Suprapubic skin (tissue), 4 donors: Measurements from ENCODE around the gene RGS6. TPM values are rescaled to one million over a fixed set of nuclear protein-coding genes. Genes with fewer than 3 reads are reported as not detected.

Experiments
- DNase-seq, 2 donors: peaks; one replicate each; pipeline ENCODE4 v3.0.0-alpha.2; 2019; ENCODE audit warnings: low spot score in 2 of 2
- H3K27ac ChIP-seq: fragments of 200-600 bp; sonication (generic); one replicate; pipeline ENCODE4 v1.5.1; 2019
- H3K27me3 ChIP-seq: fragments of 200-600 bp; sonication (generic); one replicate; pipeline ENCODE4 v1.5.1; 2019
- H3K36me3 ChIP-seq: fragments of 200-600 bp; sonication (generic); one replicate; pipeline ENCODE4 v1.5.1; 2019
- H3K4me1 ChIP-seq: fragments of 200-600 bp; sonication (generic); one replicate; pipeline ENCODE4 v1.5.1; 2019
- H3K4me3 ChIP-seq: fragments of 200-600 bp; sonication (generic); one replicate; pipeline ENCODE4 v1.5.1; 2019; ENCODE audit warnings: mild to moderate bottlenecking
- H3K9me3 ChIP-seq: fragments of 200-600 bp; sonication (generic); one replicate; pipeline ENCODE4 v1.5.1; 2019
- EP300 ChIP-seq: sonication (generic); formaldehyde crosslinking; IDR thresholded peaks from one replicate; pipeline ENCODE4 v1.6.1; 2017; ENCODE audit warnings: antibody characterized with exemption
- POLR2A ChIP-seq, 2 donors: fragments of 450-650 bp; IDR thresholded peaks; one replicate each; pipeline ENCODE4 v1.6.1; 2017; ENCODE audit warnings: antibody characterized with exemption in 2 of 2, mild to moderate bottlenecking in 2 of 2, moderate library complexity in 2 of 2
- POLR2AphosphoS5 ChIP-seq, 3 donors: sonication (generic); formaldehyde crosslinking; IDR thresholded peaks; one replicate each; pipeline ENCODE4 v1.6.1; 2017; ENCODE audit warnings: antibody characterized with exemption in 3 of 3
- WGBS: methylation state at CpG from one replicate; pipeline ENCODE4 v1.1.5; 2018; 5-methylcytosine and 5-hydroxymethylcytosine counted together
- total RNA-seq, 4 donors: library from RNA; depleted of rRNA; stranded (reverse); fragments of >200 nt; gene quantifications; one replicate each; pipeline ENCODE4 v1.1.0, GENCODE V29; 2016
- TF ChIP-seq, protein P1 (sequence below), 2 donors: fragments of 200-600 bp in 1 of 2; fragments of 450-650 bp in 1 of 2; sonication (generic) in 1 of 2; IDR thresholded peaks; one replicate each; pipeline ENCODE4 v1.5.1; 2016 to 2019; ENCODE audit warnings: antibody characterized with exemption in 2 of 2, mild to moderate bottlenecking in 1 of 2, moderate library complexity in 1 of 2

The RGS6 gene
- total RNA-seq, 4 donors from 2014 or later = 0.08 to 4.4 (median 1.0) TPM

DNA sequence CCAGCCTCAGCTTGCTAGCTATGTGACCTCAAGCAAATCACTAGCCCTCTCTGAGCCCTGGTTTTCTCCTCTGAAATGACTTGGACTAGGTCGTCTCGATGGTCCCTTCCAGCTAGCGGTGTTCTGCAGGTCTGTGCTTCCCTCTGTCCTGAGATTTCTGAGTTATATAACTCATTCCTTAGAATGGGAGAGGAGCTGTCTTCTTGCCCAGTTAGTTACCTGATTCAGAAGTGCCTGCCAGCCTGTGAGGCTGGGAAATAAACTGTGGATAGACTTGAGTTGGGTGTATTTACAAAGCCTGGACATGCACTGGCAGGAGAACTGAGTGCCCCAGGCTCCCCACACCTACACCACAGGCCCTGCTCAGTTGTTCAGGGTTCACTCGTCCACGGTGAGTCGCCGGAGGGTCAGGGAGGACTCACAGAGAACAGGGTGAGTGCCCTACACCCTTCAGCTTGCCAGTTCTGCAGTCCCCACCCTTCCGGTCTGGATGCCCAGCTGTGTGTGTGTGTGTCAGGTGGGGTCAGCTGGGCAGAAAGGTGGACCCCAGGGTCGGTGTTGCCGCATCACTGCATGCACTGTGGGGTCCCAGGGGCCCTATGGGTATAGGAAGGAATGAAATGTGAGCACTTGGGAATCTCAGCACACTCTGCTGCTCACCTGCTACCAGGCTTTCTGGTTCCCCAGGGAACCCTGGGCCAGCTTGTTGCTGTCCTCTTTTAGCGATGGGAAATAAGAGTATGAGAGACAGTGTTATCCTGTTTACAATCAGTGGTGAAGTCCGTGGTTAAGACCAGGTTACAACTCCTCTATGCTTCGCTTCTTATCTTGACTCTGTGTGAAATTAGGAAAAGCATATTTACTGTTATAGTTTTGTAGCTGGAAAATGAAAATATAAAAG is 613.4 kb downstream of the RGS6 start:
- no peaks in the 10 kb centered on the region for H3K36me3 ChIP-seq
- peaks cover 12% of the 10 kb centered on the region for H3K4me1 ChIP-seq
- TF ChIP-seq POLR2A (IDR thresholded peaks at IDR 0.05) (no peak), EP300 (no peak), POLR2AphosphoS5 (IDR thresholded peaks at IDR 0.05) (no peak)
- TF ChIP-seq, protein P1, sequence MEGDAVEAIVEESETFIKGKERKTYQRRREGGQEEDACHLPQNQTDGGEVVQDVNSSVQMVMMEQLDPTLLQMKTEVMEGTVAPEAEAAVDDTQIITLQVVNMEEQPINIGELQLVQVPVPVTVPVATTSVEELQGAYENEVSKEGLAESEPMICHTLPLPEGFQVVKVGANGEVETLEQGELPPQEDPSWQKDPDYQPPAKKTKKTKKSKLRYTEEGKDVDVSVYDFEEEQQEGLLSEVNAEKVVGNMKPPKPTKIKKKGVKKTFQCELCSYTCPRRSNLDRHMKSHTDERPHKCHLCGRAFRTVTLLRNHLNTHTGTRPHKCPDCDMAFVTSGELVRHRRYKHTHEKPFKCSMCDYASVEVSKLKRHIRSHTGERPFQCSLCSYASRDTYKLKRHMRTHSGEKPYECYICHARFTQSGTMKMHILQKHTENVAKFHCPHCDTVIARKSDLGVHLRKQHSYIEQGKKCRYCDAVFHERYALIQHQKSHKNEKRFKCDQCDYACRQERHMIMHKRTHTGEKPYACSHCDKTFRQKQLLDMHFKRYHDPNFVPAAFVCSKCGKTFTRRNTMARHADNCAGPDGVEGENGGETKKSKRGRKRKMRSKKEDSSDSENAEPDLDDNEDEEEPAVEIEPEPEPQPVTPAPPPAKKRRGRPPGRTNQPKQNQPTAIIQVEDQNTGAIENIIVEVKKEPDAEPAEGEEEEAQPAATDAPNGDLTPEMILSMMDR (IDR thresholded peaks at IDR 0.05) = no peak
- H3K27ac ChIP-seq = no peak overlapping the region
- WGBS = 45% methylated on average over 9 of the region's 13 CpGs
- no peaks in the 10 kb centered on the region for H3K9me3 ChIP-seq
- H3K27me3 ChIP-seq = peaks cover 6% of the 10 kb centered on the region
- DNase-seq = no peak
- no peak overlapping the region for H3K4me3 ChIP-seq

DNA sequence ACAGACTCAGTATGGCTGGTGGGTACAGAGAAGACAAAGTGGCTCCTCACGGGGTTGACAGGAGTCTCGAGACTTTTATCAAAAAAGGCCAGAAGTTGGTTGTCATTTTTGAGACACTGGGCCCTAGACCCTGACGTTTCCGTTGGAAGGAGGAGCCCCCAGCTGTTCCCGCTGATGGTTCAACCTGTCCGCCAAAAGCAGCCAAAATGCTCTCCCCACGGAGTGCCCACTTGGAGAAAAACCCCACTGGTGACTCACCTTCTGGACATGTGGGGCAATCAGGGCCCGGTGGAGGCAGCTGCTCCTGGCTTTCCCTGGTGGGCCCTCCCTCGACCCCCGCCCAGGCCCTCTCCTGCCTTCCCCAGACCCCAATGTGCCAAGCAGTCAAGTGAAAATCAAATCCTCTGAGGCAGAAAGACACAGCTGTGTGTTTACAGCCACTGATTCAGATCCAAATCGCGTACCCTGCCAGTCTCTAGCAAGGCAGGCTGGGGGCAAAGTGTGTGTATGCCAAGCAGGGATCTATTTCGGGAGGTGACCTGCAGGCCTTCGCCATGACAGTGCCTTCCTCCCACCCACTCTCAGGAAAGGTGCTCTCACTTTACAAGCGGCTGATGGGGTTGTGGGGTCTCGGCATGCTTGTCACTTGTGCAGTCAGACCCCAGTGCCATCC is 614.3 kb downstream of the RGS6 start:
- Histone ChIP-seq H3K36me3 (no peaks in the 10 kb centered on the region), H3K9me3 (no peaks in the 10 kb centered on the region), H3K27me3 (peaks cover 6% of the 10 kb centered on the region), H3K4me1 (peaks cover 12% of the 10 kb centered on the region), H3K4me3 (no peak overlapping the region), H3K27ac (no peak overlapping the region)
- DNase-seq = no peak
- 77% methylated on average over 14 of the region's 16 CpGs for WGBS
- TF ChIP-seq, protein P1 (IDR thresholded peaks at IDR 0.05) = no peak
- TF ChIP-seq POLR2A (IDR thresholded peaks at IDR 0.05) (no peak), EP300 (no peak), POLR2AphosphoS5 (IDR thresholded peaks at IDR 0.05) (no peak)

DNA sequence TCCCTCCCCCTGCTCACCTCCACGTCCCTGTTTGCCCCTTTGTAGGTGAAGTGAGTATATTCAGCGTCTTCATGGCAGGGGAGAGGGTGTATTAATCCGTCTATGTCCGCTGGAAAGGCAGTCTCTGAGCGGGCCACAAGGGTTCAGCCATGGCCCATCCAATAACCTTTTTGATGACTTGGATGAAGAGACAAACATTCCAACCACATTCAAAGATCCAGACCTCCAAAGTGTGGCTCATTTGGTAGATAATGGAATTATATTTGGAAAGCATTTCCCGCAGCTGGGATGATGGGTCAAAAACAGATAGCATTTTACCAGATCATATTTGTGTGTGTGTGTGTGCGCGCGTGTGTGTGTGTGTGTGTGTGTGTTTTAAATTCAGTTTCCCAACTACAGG is 615.8 kb downstream of the RGS6 start:
- H3K9me3 ChIP-seq = no peaks in the 10 kb centered on the region
- 87% methylated on average over 9 of the region's 9 CpGs for WGBS
- TF ChIP-seq, protein P1 (IDR thresholded peaks at IDR 0.05) = no peak
- TF ChIP-seq POLR2AphosphoS5 (IDR thresholded peaks at IDR 0.05) (no peak), POLR2A (IDR thresholded peaks at IDR 0.05) (no peak), EP300 (no peak)
- H3K4me1 ChIP-seq = peaks cover 12% of the 10 kb centered on the region
- H3K27ac ChIP-seq = no peak overlapping the region
- no peak overlapping the region for H3K4me3 ChIP-seq
- peaks cover 11% of the 10 kb centered on the region for H3K27me3 ChIP-seq
- no peak for DNase-seq
- no peaks in the 10 kb centered on the region for H3K36me3 ChIP-seq

DNA sequence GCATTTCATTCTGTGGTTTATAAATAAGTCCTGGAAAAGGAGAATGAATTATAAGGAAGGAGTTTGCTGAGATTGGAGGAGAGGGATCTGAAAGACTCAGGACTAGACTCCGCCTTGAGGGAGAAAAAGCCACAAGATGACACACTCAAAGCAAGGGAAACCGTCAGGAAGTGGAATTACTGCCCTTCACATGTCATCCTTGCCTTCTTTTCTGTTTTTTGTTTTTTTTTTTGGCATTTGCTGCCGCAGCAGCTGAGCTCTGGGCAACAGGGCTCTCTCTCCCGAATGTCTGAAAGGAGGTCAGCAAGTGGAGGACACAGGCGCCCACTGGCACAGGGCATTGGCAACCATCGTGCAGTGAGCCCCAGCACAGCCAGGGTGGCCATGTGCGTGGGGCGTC is 616.8 kb downstream of the RGS6 start:
- no peaks in the 10 kb centered on the region for H3K9me3 ChIP-seq
- no peak overlapping the region for H3K4me3 ChIP-seq
- WGBS = 52% methylated on average over 8 of the region's 8 CpGs
- H3K36me3 ChIP-seq = no peaks in the 10 kb centered on the region
- no peak for DNase-seq
- no peak overlapping the region for H3K27ac ChIP-seq
- H3K27me3 ChIP-seq = peaks cover 15% of the 10 kb centered on the region
- peaks cover 12% of the 10 kb centered on the region for H3K4me1 ChIP-seq
- TF ChIP-seq EP300 = no peak
- no peak for TF ChIP-seq POLR2AphosphoS5 (IDR thresholded peaks at IDR 0.05)
- TF ChIP-seq, protein P1 (IDR thresholded peaks at IDR 0.05) = no peak
- TF ChIP-seq POLR2A (IDR thresholded peaks at IDR 0.05) = no peak

- H3K27me3 ChIP-seq = peaks cover 15% of the 10 kb centered on the region
- TF ChIP-seq POLR2A (IDR thresholded peaks at IDR 0.05) = no peak
- no peak overlapping the region for H3K4me3 ChIP-seq
- peaks cover 6% of the 10 kb centered on the region for H3K4me1 ChIP-seq
- no peaks in the 10 kb centered on the region for H3K9me3 ChIP-seq
- 70% methylated on average over 6 of the region's 6 CpGs for WGBS
- DNase-seq = no peak
- H3K36me3 ChIP-seq = no peaks in the 10 kb centered on the region
- no peak overlapping the region for H3K27ac ChIP-seq
These were observed 617.6 kb downstream of the RGS6 start for GRCh38 chr14:72549854-72550253.
